HepG2 (cell line): ENCODE data around the gene VPS37B. TPM values are rescaled to one million over a fixed set of nuclear protein-coding genes. Genes with fewer than 3 reads are reported as not detected.

Experiments used
- AKAP8 ChIP-seq: sonication (generic); formaldehyde crosslinking; IDR thresholded peaks from 2 replicates; pipeline ENCODE4 v1.5.1; 2020; ENCODE audit warnings: mild to moderate bottlenecking, missing genetic modification reagents
- KDM1A ChIP-seq: IDR thresholded peaks from 2 replicates; pipeline ENCODE4 v1.6.1; 2016; ENCODE audit warnings: missing compliant biosample characterization
- KDM4B ChIP-seq: sonication (generic); formaldehyde crosslinking; IDR thresholded peaks from 2 replicates; pipeline ENCODE4 v1.4.0; 2020; ENCODE audit warnings: missing genetic modification reagents
- MED13 ChIP-seq: sonication (generic); formaldehyde crosslinking; IDR thresholded peaks from 2 replicates; pipeline ENCODE4 v1.5.0; 2020; ENCODE audit warnings: missing genetic modification reagents
- NONO ChIP-seq, 2 experiments: fragments of 450-650 bp in 1 of 2; sonication (generic) in 1 of 2; formaldehyde crosslinking in 1 of 2; IDR thresholded peaks in 1 of 2; conservative IDR thresholded peaks in 1 of 2; 2 replicates each; pipeline versions ENCODE4 v1.6.1 to v1.8.0; 2017 to 2022; ENCODE audit warnings: mild to moderate bottlenecking in 1 of 2, missing genetic modification reagents in 1 of 2, moderate library complexity in 1 of 2
- POGZ ChIP-seq: sonication (generic); formaldehyde crosslinking; IDR thresholded peaks from 2 replicates; pipeline ENCODE4 v1.4.0; 2020; ENCODE audit warnings: mild to moderate bottlenecking, missing genetic modification reagents
- SKI ChIP-seq: fragments of 450-650 bp; IDR thresholded peaks from one replicate; pipeline ENCODE4 v1.6.1; 2018; ENCODE audit warnings: mild to moderate bottlenecking; ENCODE audit not compliant: partially characterized antibody
- TCF12 ChIP-seq, 2 experiments: fragments of 450-650 bp in 1 of 2; sonication (generic) in 1 of 2; formaldehyde crosslinking in 1 of 2; IDR thresholded peaks; 2 replicates each; pipeline versions ENCODE4 v1.6.1 to v1.8.0; 2017 to 2022; ENCODE audit warnings: antibody characterized with exemption in 1 of 2, mild to moderate bottlenecking in 1 of 2, missing genetic modification reagents in 1 of 2, moderate library complexity in 1 of 2
- XRCC5 ChIP-seq: fragments of 200-400 bp; formaldehyde crosslinking; optimal IDR thresholded peaks from 2 replicates; pipeline ENCODE3; 2017; ENCODE audit warnings: mild to moderate bottlenecking, low read length
- ZBTB42 ChIP-seq: sonication (generic); formaldehyde crosslinking; IDR thresholded peaks from 2 replicates; pipeline ENCODE4 v1.5.0; 2020; ENCODE audit warnings: mild to moderate bottlenecking, missing genetic modification reagents
- ZNF20 ChIP-seq: sonication (generic); formaldehyde crosslinking; IDR thresholded peaks from 2 replicates; pipeline ENCODE4 v1.4.0; 2020; ENCODE audit warnings: mild to moderate bottlenecking, moderate library complexity, missing genetic modification reagents
- ZNF263 ChIP-seq: sonication (generic); formaldehyde crosslinking; IDR thresholded peaks from 2 replicates; pipeline ENCODE4 v1.4.0; 2020; ENCODE audit warnings: missing genetic modification reagents
- ZNF292 ChIP-seq: sonication (generic); formaldehyde crosslinking; IDR thresholded peaks from 2 replicates; pipeline ENCODE4 v1.8.1; 2022; ENCODE audit warnings: mild to moderate bottlenecking, low read depth, missing genetic modification reagents, borderline replicate concordance
- ZNF331 ChIP-seq: sonication (generic); formaldehyde crosslinking; IDR thresholded peaks from 2 replicates; pipeline ENCODE4 v1.4.0; 2020; ENCODE audit warnings: missing genetic modification reagents
- ZNF605 ChIP-seq: sonication (generic); formaldehyde crosslinking; IDR thresholded peaks from 2 replicates; pipeline ENCODE4 v1.8.0; 2022; ENCODE audit warnings: mild to moderate bottlenecking, missing genetic modification reagents
- ZNF772 ChIP-seq: sonication (generic); formaldehyde crosslinking; IDR thresholded peaks from 2 replicates; pipeline ENCODE4 v1.5.0; 2020; ENCODE audit warnings: mild to moderate bottlenecking, missing genetic modification reagents
- ZNF790 ChIP-seq: sonication (generic); formaldehyde crosslinking; IDR thresholded peaks from 2 replicates; pipeline ENCODE4 v1.8.0; 2022; ENCODE audit warnings: missing genetic modification reagents, mild to moderate bottlenecking, borderline replicate concordance
- polyA plus RNA-seq, 8 experiments: library from polyadenylated mRNA; depleted of rRNA in 3 of 8; stranded (reverse) in 7 of 8; unstranded in 1 of 8; fragments of >200 nt; fragmentation: Illumina TruSeq in 4 of 8; extraction: Trizol in 4 of 8; gene quantifications; 2 replicates each; pipeline versions ENCODE4 v1.2.1 to v1.2.3, GENCODE V29; 2011 to 2016; ENCODE audit warnings: low read depth in 4 of 8, missing spikeins in 1 of 8, mixed read lengths in 1 of 8; ENCODE audit not compliant: insufficient read depth in 1 of 8
- total RNA-seq, 5 experiments: library from RNA; depleted of rRNA; stranded (reverse); fragments of >200 nt; fragmentation: Illumina TruSeq; extraction: Trizol; gene quantifications; 2 replicates each; pipeline ENCODE4 v1.2.3, GENCODE V29; 2016; ENCODE audit warnings: low read depth in 1 of 5
- TF ChIP-seq, protein P1 (sequence below): sonication (generic); formaldehyde crosslinking; IDR thresholded peaks from 2 replicates; pipeline ENCODE4 v1.4.0; 2020; ENCODE audit warnings: missing genetic modification reagents; ENCODE audit errors: not compliant biosample characterization
- TF ChIP-seq, protein P2 (sequence below): sonication (generic); formaldehyde crosslinking; IDR thresholded peaks from 2 replicates; pipeline ENCODE4 v1.4.0; 2020; ENCODE audit warnings: missing genetic modification reagents, mild to moderate bottlenecking, borderline replicate concordance
- TF ChIP-seq, protein P3 (sequence below): sonication (generic); formaldehyde crosslinking; IDR thresholded peaks from 2 replicates; pipeline ENCODE4 v1.9.0; 2021; ENCODE audit warnings: missing genetic modification reagents, mild to moderate bottlenecking, borderline replicate concordance
- TF ChIP-seq, protein P4 (sequence below): sonication (generic); formaldehyde crosslinking; IDR thresholded peaks from 2 replicates; pipeline ENCODE4 v1.4.0; 2020; ENCODE audit warnings: missing genetic modification reagents
- TF ChIP-seq, protein P5 (sequence below): conservative IDR thresholded peaks from 2 replicates; pipeline ENCODE4 v1.6.1; 2018; ENCODE audit warnings: missing genetic modification reagents

The VPS37B gene
- total and polyA plus RNA-seq, 2 of the 13 experiments (the other 11 are each of a cell fraction or from before 2014, with no cell fraction given), result 4.6 to 5.3 TPM

DNA sequence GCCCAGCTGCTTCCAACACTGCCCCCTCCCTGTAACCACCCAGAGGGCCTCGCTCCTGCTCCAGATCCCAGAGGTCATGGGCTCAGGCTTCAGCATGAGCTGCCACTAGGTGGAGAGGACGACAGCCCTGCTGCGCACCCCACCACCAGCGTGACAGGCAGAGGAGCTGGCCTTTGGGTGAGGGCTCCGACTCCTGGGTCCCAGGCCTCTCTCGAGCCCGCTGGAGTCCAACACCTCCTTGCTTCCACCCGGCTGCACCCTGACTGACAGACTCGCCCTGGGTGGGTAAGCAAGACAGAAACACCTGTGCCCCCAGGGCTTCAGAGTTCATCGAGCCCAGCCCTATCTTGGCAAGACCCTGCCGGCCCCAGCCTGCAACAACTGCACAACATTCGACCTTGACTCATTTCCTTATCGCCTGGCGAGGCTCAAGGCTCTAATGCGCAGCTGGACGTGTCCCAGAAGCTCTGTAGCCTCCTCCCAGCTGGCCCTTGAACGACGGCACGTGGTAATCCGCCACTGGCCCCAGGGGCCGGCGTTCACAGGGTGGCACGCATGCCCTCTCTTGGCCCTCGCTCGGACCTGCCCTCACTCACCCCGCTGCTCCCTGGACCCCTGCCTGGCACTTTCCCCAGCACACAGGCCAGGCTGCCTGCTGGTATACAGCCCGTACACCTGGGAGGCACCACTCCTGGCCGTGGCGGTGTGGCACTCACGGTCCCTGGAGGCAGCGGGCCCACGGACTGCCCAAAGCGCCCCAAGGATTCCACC lies 28.0 kb downstream of the VPS37B start (continued):
- TF ChIP-seq NONO (IDR thresholded peaks at IDR 0.05) (no peak), NONO (CRISPR knock-in tag; conservative IDR thresholded peaks at IDR 0.05) (no peak), ZNF263 (CRISPR knock-in tag) (0 out of 2 replicates have a peak, but pooled peaks have one; percentile 30), POGZ (no peak), ZNF331 (CRISPR knock-in tag) (no peak; the same call in 1 of the 2 replicates), ZNF772 (CRISPR knock-in tag) (no peak), MED13 (CRISPR knock-in tag) (no peak), AKAP8 (CRISPR knock-in tag) (no peak), ZNF605 (CRISPR knock-in tag) (no peak), TCF12 (IDR thresholded peaks at IDR 0.05) (no peak), TCF12 (CRISPR knock-in tag; IDR thresholded peaks at IDR 0.05) (no peak), KDM1A (CRISPR knock-in tag) (no peak), ZBTB42 (CRISPR knock-in tag) (no peak), KDM4B (CRISPR knock-in tag) (no peak), ZNF20 (CRISPR knock-in tag) (no peak), SKI (no peak), ZNF790 (CRISPR knock-in tag) (no peak), ZNF292 (CRISPR knock-in tag) (no peak), XRCC5 (peak; percentile 88)
- TF ChIP-seq, protein P1, sequence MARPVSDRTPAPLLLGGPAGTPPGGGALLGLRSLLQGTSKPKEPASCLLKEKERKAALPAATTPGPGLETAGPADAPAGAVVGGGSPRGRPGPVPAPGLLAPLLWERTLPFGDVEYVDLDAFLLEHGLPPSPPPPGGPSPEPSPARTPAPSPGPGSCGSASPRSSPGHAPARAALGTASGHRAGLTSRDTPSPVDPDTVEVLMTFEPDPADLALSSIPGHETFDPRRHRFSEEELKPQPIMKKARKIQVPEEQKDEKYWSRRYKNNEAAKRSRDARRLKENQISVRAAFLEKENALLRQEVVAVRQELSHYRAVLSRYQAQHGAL (CRISPR knock-in tag), result no peak
- TF ChIP-seq, protein P2, sequence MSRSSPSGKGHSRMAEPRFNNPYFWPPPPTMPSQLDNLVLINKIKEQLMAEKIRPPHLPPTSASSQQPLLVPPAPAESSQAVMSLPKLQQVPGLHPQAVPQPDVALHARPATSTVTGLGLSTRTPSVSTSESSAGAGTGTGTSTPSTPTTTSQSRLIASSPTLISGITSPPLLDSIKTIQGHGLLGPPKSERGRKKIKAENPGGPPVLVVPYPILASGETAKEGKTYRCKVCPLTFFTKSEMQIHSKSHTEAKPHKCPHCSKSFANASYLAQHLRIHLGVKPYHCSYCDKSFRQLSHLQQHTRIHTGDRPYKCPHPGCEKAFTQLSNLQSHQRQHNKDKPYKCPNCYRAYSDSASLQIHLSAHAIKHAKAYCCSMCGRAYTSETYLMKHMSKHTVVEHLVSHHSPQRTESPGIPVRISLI (CRISPR knock-in tag), result no peak
- TF ChIP-seq, protein P3, sequence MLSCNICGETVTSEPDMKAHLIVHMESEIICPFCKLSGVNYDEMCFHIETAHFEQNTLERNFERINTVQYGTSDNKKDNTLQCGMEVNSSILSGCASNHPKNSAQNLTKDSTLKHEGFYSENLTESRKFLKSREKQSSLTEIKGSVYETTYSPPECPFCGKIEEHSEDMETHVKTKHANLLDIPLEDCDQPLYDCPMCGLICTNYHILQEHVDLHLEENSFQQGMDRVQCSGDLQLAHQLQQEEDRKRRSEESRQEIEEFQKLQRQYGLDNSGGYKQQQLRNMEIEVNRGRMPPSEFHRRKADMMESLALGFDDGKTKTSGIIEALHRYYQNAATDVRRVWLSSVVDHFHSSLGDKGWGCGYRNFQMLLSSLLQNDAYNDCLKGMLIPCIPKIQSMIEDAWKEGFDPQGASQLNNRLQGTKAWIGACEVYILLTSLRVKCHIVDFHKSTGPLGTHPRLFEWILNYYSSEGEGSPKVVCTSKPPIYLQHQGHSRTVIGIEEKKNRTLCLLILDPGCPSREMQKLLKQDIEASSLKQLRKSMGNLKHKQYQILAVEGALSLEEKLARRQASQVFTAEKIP, result no peak
- TF ChIP-seq, protein P4, sequence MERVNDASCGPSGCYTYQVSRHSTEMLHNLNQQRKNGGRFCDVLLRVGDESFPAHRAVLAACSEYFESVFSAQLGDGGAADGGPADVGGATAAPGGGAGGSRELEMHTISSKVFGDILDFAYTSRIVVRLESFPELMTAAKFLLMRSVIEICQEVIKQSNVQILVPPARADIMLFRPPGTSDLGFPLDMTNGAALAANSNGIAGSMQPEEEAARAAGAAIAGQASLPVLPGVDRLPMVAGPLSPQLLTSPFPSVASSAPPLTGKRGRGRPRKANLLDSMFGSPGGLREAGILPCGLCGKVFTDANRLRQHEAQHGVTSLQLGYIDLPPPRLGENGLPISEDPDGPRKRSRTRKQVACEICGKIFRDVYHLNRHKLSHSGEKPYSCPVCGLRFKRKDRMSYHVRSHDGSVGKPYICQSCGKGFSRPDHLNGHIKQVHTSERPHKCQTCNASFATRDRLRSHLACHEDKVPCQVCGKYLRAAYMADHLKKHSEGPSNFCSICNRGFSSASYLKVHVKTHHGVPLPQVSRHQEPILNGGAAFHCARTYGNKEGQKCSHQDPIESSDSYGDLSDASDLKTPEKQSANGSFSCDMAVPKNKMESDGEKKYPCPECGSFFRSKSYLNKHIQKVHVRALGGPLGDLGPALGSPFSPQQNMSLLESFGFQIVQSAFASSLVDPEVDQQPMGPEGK (CRISPR knock-in tag), result peak; percentile 61; the same call in 1 of the 2 replicates
- TF ChIP-seq, protein P5, sequence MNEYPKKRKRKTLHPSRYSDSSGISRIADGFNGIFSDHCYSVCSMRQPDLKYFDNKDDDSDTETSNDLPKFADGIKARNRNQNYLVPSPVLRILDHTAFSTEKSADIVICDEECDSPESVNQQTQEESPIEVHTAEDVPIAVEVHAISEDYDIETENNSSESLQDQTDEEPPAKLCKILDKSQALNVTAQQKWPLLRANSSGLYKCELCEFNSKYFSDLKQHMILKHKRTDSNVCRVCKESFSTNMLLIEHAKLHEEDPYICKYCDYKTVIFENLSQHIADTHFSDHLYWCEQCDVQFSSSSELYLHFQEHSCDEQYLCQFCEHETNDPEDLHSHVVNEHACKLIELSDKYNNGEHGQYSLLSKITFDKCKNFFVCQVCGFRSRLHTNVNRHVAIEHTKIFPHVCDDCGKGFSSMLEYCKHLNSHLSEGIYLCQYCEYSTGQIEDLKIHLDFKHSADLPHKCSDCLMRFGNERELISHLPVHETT (CRISPR knock-in tag), result no peak
